Hepatocyte (in vitro differentiated cells): Measurements from ENCODE around the gene TTR. TPM values are rescaled to one million over a fixed set of nuclear protein-coding genes. Genes with fewer than 3 reads are reported as not detected.

Experiments
- DNase-seq: peaks from one replicate; pipeline ENCODE4 v3.0.0-alpha.2; 2016; ENCODE audit warnings: low spot score
- H2AFZ ChIP-seq: fragments of 200-600 bp; sonication (generic); 2 replicates; pipeline ENCODE4 v1.6.0; 2016; ENCODE audit warnings: antibody characterized with exemption, mild to moderate bottlenecking
- H3K27ac ChIP-seq: fragments of 200-600 bp; sonication (generic); 2 replicates; pipeline ENCODE4 v1.5.1; 2016; ENCODE audit warnings: mild to moderate bottlenecking
- H3K27me3 ChIP-seq: fragments of 200-600 bp; sonication (generic); 2 replicates; pipeline ENCODE4 v1.6.1; 2016
- H3K36me3 ChIP-seq: fragments of 200-600 bp; sonication (generic); replicated peaks from 2 replicates; pipeline ENCODE4 v1.5.1; 2016; ENCODE audit warnings: low read depth; ENCODE audit not compliant: insufficient read depth
- H3K4me1 ChIP-seq: fragments of 200-600 bp; sonication (generic); 2 replicates; pipeline ENCODE4 v1.5.1; 2016; ENCODE audit warnings: mild to moderate bottlenecking, moderate library complexity; ENCODE audit not compliant: insufficient read depth
- H3K4me2 ChIP-seq: fragments of 200-600 bp; sonication (generic); 2 replicates; pipeline ENCODE4 v1.6.0; 2016
- H3K4me3 ChIP-seq: fragments of 200-600 bp; sonication (generic); 2 replicates; pipeline ENCODE4 v1.5.1; 2016; ENCODE audit warnings: mild to moderate bottlenecking
- H3K79me2 ChIP-seq: fragments of 200-600 bp; sonication (generic); 2 replicates; pipeline ENCODE4 v1.6.0; 2017; ENCODE audit warnings: mild to moderate bottlenecking
- H3K9me2 ChIP-seq: fragments of 200-600 bp; sonication (generic); replicated peaks from 2 replicates; pipeline ENCODE4 v1.6.0; 2017; ENCODE audit warnings: mild to moderate bottlenecking; ENCODE audit not compliant: insufficient read depth
- H3K9me3 ChIP-seq: fragments of 200-600 bp; sonication (generic); 2 replicates; pipeline ENCODE4 v1.5.1; 2016; ENCODE audit warnings: low read depth, mild to moderate bottlenecking
- H4K20me1 ChIP-seq: fragments of 200-600 bp; sonication (generic); 2 replicates; pipeline ENCODE4 v1.6.0; 2016; ENCODE audit warnings: mild to moderate bottlenecking; ENCODE audit not compliant: insufficient read depth, poor library complexity, severe bottlenecking
- CTCF ChIP-seq: fragments of 200-600 bp; sonication (generic); IDR thresholded peaks from 2 replicates; pipeline ENCODE4 v1.5.1; 2016; ENCODE audit warnings: antibody characterized with exemption, mild to moderate bottlenecking; ENCODE audit not compliant: poor library complexity
- EZH2 ChIP-seq: fragments of 200-600 bp; sonication (generic); IDR thresholded peaks from 2 replicates; pipeline ENCODE4 v1.6.1; 2016; ENCODE audit warnings: antibody characterized with exemption, mild to moderate bottlenecking, borderline replicate concordance
- EZH2phosphoT487 ChIP-seq: fragments of 200-600 bp; sonication (generic); IDR thresholded peaks from one replicate; pipeline ENCODE4 v1.6.1; 2018; ENCODE audit warnings: antibody characterized with exemption, mild to moderate bottlenecking, low read depth, moderate library complexity; ENCODE audit not compliant: unreplicated experiment, severe bottlenecking
- WGBS: methylation state at CpG from one replicate; pipeline ENCODE4 v1.1.6; 2016; ENCODE audit warnings: low lambda C conversion rate; ENCODE audit errors: missing lambda C conversion rate; 5-methylcytosine and 5-hydroxymethylcytosine counted together
- polyA plus RNA-seq: library from polyadenylated mRNA; unstranded; fragments of >200 nt; fragmentation: Nextera tagmentation; extraction: Ambion mirVana; gene quantifications from 2 replicates; pipeline ENCODE4 v1.2.1, GENCODE V29; 2016
- total RNA-seq: library from RNA; depleted of rRNA; stranded (reverse); fragments of >200 nt; gene quantifications from 2 replicates; pipeline ENCODE4 v1.2.3, GENCODE V29; 2014

The TTR gene
- total and polyA plus RNA-seq, 2 experiments from 2014 or later: 2,638 to 4,943 TPM

GRCh38 chr18:31586616-31587015 lies 5.1 kb upstream of the TTR start:
- no peak for TF ChIP-seq EZH2
- TF ChIP-seq CTCF: no peak
- H3K79me2 ChIP-seq: no peaks in the 10 kb centered on the region
- 44% methylated on average over 5 of the region's 5 CpGs for WGBS
- no peak overlapping the region for H2AFZ ChIP-seq
- no peaks in the 10 kb centered on the region for H3K27me3 ChIP-seq
- no peak for DNase-seq
- H3K4me3 ChIP-seq: no peak overlapping the region
- no peaks in the 10 kb centered on the region for H3K9me2 ChIP-seq
- H3K9me3 ChIP-seq: no peaks in the 10 kb centered on the region
- peak overlapping the region; percentile 82 for H3K27ac ChIP-seq
- no peaks in the 10 kb centered on the region for H3K36me3 ChIP-seq
- H4K20me1 ChIP-seq: no peaks in the 10 kb centered on the region
- H3K4me1 ChIP-seq: peaks cover 17% of the 10 kb centered on the region
- H3K4me2 ChIP-seq: peak overlapping the region; percentile 49

GRCh38 chr18:31587529-31587928 lies 4.1 kb upstream of the TTR start:
- Histone ChIP-seq H3K27ac (peak overlapping the region; percentile 82), H3K36me3 (no peaks in the 10 kb centered on the region), H2AFZ (no peak overlapping the region), H4K20me1 (no peaks in the 10 kb centered on the region), H3K27me3 (no peaks in the 10 kb centered on the region), H3K4me1 (peaks cover 17% of the 10 kb centered on the region), H3K4me3 (no peak overlapping the region), H3K4me2 (peak overlapping the region; percentile 49), H3K9me2 (no peaks in the 10 kb centered on the region), H3K79me2 (no peaks in the 10 kb centered on the region), H3K9me3 (no peaks in the 10 kb centered on the region)
- TF ChIP-seq EZH2 (no peak), EZH2phosphoT487 (no peak), CTCF (no peak)
- WGBS: 32% methylated on average over 4 of the region's 4 CpGs
- peak; percentile 26 for DNase-seq

- Histone ChIP-seq H4K20me1 (no peaks in the 10 kb centered on the region), H3K9me2 (no peaks in the 10 kb centered on the region), H3K79me2 (no peaks in the 10 kb centered on the region), H3K4me2 (no peak overlapping the region), H3K27ac (no peak overlapping the region), H2AFZ (no peak overlapping the region), H3K9me3 (no peaks in the 10 kb centered on the region), H3K4me3 (no peak overlapping the region), H3K36me3 (peaks cover 3% of the 10 kb centered on the region), H3K4me1 (peaks cover 24% of the 10 kb centered on the region), H3K27me3 (no peaks in the 10 kb centered on the region)
- TF ChIP-seq EZH2phosphoT487: no peak
- no peak for TF ChIP-seq EZH2
- DNase-seq: no peak
- 87% methylated on average over 8 of the region's 8 CpGs for WGBS
Measured at GRCh38 chr18:31590570-31590969, 1.1 kb upstream of the TTR start.

GRCh38 chr18:31591113-31591512 lies 564 bp upstream of the TTR start:
- H3K4me1 ChIP-seq: peaks cover 28% of the 10 kb centered on the region
- peaks cover 3% of the 10 kb centered on the region for H3K36me3 ChIP-seq
- no peaks in the 10 kb centered on the region for H3K79me2 ChIP-seq
- H3K27me3 ChIP-seq: no peaks in the 10 kb centered on the region
- H3K4me2 ChIP-seq: peak overlapping the region; percentile 65
- DNase-seq: no peak
- no peak overlapping the region for H3K4me3 ChIP-seq
- 100% methylated on average over 1 of the region's 2 CpGs for WGBS
- no peaks in the 10 kb centered on the region for H4K20me1 ChIP-seq
- TF ChIP-seq CTCF: no peak
- no peak for TF ChIP-seq EZH2phosphoT487
- no peak for TF ChIP-seq EZH2
- H2AFZ ChIP-seq: no peak overlapping the region
- H3K9me3 ChIP-seq: no peaks in the 10 kb centered on the region
- H3K9me2 ChIP-seq: no peaks in the 10 kb centered on the region
- no peak overlapping the region for H3K27ac ChIP-seq
